Frontal cortex (tissue), 4 donors: ENCODE results near the gene LGI4. TPM values are rescaled to one million over a fixed set of nuclear protein-coding genes. Genes with fewer than 3 reads are reported as not detected.

ENCODE experiments used
- DNase-seq, 2 donors: peaks; one replicate each; pipeline ENCODE4 v3.0.0; 2012; ENCODE audit warnings: low spot score in 2 of 2
- FAIRE-seq: peaks from 2 replicates; lab custom pipeline; 2012; peaks lifted over from hg19 to GRCh38; lab: Jason Lieb, UNC
- total RNA-seq: library from RNA; depleted of rRNA; stranded (reverse); fragments of >200 nt; gene quantifications from one replicate; pipeline ENCODE4 v1.2.3, GENCODE V29; 2014
- donor health status: control.
- donor health status: control.
- donor health status: control.

The LGI4 gene
- total RNA-seq, 1 donor from 2014 or later: 9.0 TPM

- FAIRE-seq (no peak), DNase-seq (peak in 1 of 2 donors; percentile 65)
These were observed 8.3 kb downstream of the LGI4 start for GRCh38 chr19:35126624-35126959.

GRCh38 chr19:35125749-35126623, 8.9 kb downstream of the LGI4 start:
- FAIRE-seq (no peak), DNase-seq (no peak)

- FAIRE-seq (no peak), DNase-seq (no peak)
These were observed 9.6 kb downstream of the LGI4 start for GRCh38 chr19:35125270-35125717.

GRCh38 chr19:35124098-35125060, 10.5 kb downstream of the LGI4 start:
- FAIRE-seq: no peak
- DNase-seq: peak; percentile 90 to 96

- FAIRE-seq: no peak
- no peak for DNase-seq
These were observed 11.3 kb downstream of the LGI4 start for GRCh38 chr19:35123573-35123972.

GRCh38 chr19:35122687-35123551, 11.9 kb downstream of the LGI4 start:
- FAIRE-seq (no peak), DNase-seq (no peak)

- DNase-seq: no peak
- no peak for FAIRE-seq
These were observed 14.0 kb downstream of the LGI4 start for GRCh38 chr19:35120898-35121297.

- DNase-seq (no peak), FAIRE-seq (no peak)
These were observed 14.4 kb downstream of the LGI4 start for GRCh38 chr19:35120492-35120891.

GRCh38 chr19:35119578-35120155, 15.2 kb downstream of the LGI4 start:
- FAIRE-seq (no peak), DNase-seq (no peak)

- FAIRE-seq: no peak
- no peak for DNase-seq
These were observed 15.8 kb downstream of the LGI4 start for GRCh38 chr19:35119091-35119490.

GRCh38 chr19:35118268-35119020, 16.4 kb downstream of the LGI4 start:
- no peak for FAIRE-seq
- DNase-seq: no peak

- FAIRE-seq (no peak), DNase-seq (no peak)
These were observed 17.1 kb downstream of the LGI4 start for GRCh38 chr19:35117799-35118198.

GRCh38 chr19:35117116-35117515, 17.7 kb downstream of the LGI4 start:
- no peak for FAIRE-seq

GRCh38 chr19:35116072-35116801, 18.6 kb downstream of the LGI4 start:
- FAIRE-seq (no peak), DNase-seq (no peak)

More at GRCh38 chr19:35117116-35117515, 17.7 kb downstream of the LGI4 start:
- DNase-seq: no peak

- no peak for FAIRE-seq
- DNase-seq: peak; percentile 63 to 79
These were observed 19.5 kb downstream of the LGI4 start, which contains the start of gene FXYD3 for GRCh38 chr19:35115177-35115951. TSS of gene FXYD3 (plus strand) at chr19:35115823. CDS start at chr19:35119377, 3,554 bp downstream.

- FAIRE-seq (no peak), DNase-seq (peak; percentile 74 to 81)
These were observed 20.3 kb downstream of the LGI4 start for GRCh38 chr19:35114353-35115176.
